Transverse colon (tissue), 4 donors: ENCODE results near the gene MDGA2. TPM values are rescaled to one million over a fixed set of nuclear protein-coding genes. Genes with fewer than 3 reads are reported as not detected.

Source experiments
- DNase-seq: peaks from one replicate; pipeline ENCODE4 v3.0.0-alpha.2; 2019
- H3K27ac ChIP-seq, 4 donors: fragments of 200-600 bp; sonication (generic); 2 replicates each; pipeline ENCODE4 v1.5.1; 2016 to 2018; ENCODE audit warnings: inconsistent platforms in 4 of 4
- H3K27me3 ChIP-seq: fragments of 200-600 bp; sonication (generic); 2 replicates; pipeline ENCODE4 v1.5.1; 2017; ENCODE audit warnings: inconsistent platforms
- H3K36me3 ChIP-seq, 4 donors: fragments of 200-600 bp; sonication (generic); 2 replicates each; pipeline ENCODE4 v1.5.1; 2017 to 2019; ENCODE audit warnings: inconsistent platforms in 4 of 4
- H3K4me1 ChIP-seq, 4 donors: fragments of 200-600 bp; sonication (generic); 2 replicates each; pipeline ENCODE4 v1.5.1; 2017 to 2020; ENCODE audit warnings: inconsistent platforms in 4 of 4
- H3K4me3 ChIP-seq, 4 donors: fragments of 200-600 bp; sonication (generic); 1 replicate in 1 of 4; 2 replicates in 3 of 4; pipeline versions ENCODE4 v1.5.1 to v1.6.1; 2017 to 2019; ENCODE audit warnings: inconsistent platforms in 4 of 4
- H3K9me3 ChIP-seq, 2 donors: fragments of 200-600 bp; sonication (generic); 2 replicates each; pipeline ENCODE4 v1.5.1; 2017 to 2019; ENCODE audit warnings: inconsistent platforms in 2 of 2
- CTCF ChIP-seq, 5 experiments: fragments of 200-600 bp in 3 of 5; fragments of 450-650 bp in 2 of 5; sonication (generic) in 3 of 5; IDR thresholded peaks; 1 replicate in 2 of 5; 2 replicates in 3 of 5; pipeline ENCODE4 v1.5.1; 2016 to 2017; ENCODE audit warnings: antibody characterized with exemption in 5 of 5, inconsistent platforms in 3 of 5, mild to moderate bottlenecking in 2 of 5, moderate library complexity in 1 of 5
- EP300 ChIP-seq: sonication (generic); formaldehyde crosslinking; IDR thresholded peaks from one replicate; pipeline ENCODE4 v1.6.1; 2017; ENCODE audit warnings: antibody characterized with exemption, low read depth
- POLR2A ChIP-seq: fragments of 450-650 bp; IDR thresholded peaks from one replicate; pipeline ENCODE4 v1.6.1; 2016; ENCODE audit warnings: antibody characterized with exemption, mild to moderate bottlenecking, moderate library complexity
- POLR2AphosphoS5 ChIP-seq, 3 donors: sonication (generic); formaldehyde crosslinking; IDR thresholded peaks; one replicate each; pipeline ENCODE4 v1.6.1; 2016; ENCODE audit warnings: antibody characterized with exemption in 3 of 3
- WGBS, 2 donors: methylation state at CpG; one replicate each; pipeline ENCODE4 v1.1.5; 2018; ENCODE audit warnings: low coverage in 1 of 2; 5-methylcytosine and 5-hydroxymethylcytosine counted together
- in situ Hi-C, 4 donors: fragments of 200-750 bp; cut with MboI; loops; one replicate each; pipeline versions ENCODE4 v1.15.0 to v1.15.1; 2017; ENCODE audit warnings: low sequenced_read_pairs in 3 of 4, low pct_ligation_motif_present in 1 of 4, low pct_unique_long_range_greater_than_20kb in 1 of 4
- intact Hi-C: fragments of 100-400 bp; cut with DNase I; formaldehyde crosslinking; loops from one replicate; pipeline ENCODE4 v1.15.1; 2023; ENCODE audit warnings: low total_unique reads
- total RNA-seq, 4 donors: library from RNA; depleted of rRNA; stranded (reverse); fragments of >200 nt; gene quantifications; one replicate each; pipeline ENCODE4 v1.1.0, GENCODE V29; 2016

Gene MDGA2
- total RNA-seq, 4 donors from 2014 or later = not detected

GRCh38 chr14:47390831-47391504, 284.4 kb downstream of the MDGA2 start:
- WGBS, 2 donors = 59 to 75% methylated on average over 5 of the region's 5 CpGs
- no peaks in the 10 kb centered on the region for H3K27me3 ChIP-seq
- intact Hi-C loops (no loop called here), in situ Hi-C loops (no loop called here)
- no peaks in the 10 kb centered on the region for H3K9me3 ChIP-seq
- TF ChIP-seq CTCF (IDR thresholded peaks at IDR 0.05) (no peak), POLR2AphosphoS5 (IDR thresholded peaks at IDR 0.05) (no peak), EP300 (no peak), POLR2A (no peak)
- no peak overlapping the region for H3K4me3 ChIP-seq
- H3K36me3 ChIP-seq = no peaks in the 10 kb centered on the region
- peaks cover 0 to 6% (median 4%) of the 10 kb centered on the region in 4 donors for H3K4me1 ChIP-seq
- no peak for DNase-seq
- H3K27ac ChIP-seq = no peak overlapping the region

- Histone ChIP-seq H3K27ac (no peak overlapping the region), H3K4me1 (peaks cover 0 to 6% (median 4%) of the 10 kb centered on the region in 4 donors), H3K27me3 (no peaks in the 10 kb centered on the region), H3K4me3 (no peak overlapping the region), H3K9me3 (no peaks in the 10 kb centered on the region), H3K36me3 (no peaks in the 10 kb centered on the region)
- TF ChIP-seq EP300 = no peak
- no peak for TF ChIP-seq POLR2AphosphoS5 (IDR thresholded peaks at IDR 0.05)
- no peak for TF ChIP-seq POLR2A
- no peak for TF ChIP-seq CTCF (IDR thresholded peaks at IDR 0.05)
- intact Hi-C loops = no loop called here
- 56% methylated on average over 1 of the region's 1 CpG; no CpG with 5 or more reads in 1 of the 2 donors for WGBS, 2 donors
- no peak for DNase-seq
- in situ Hi-C loops = no loop called here
Observed at GRCh38 chr14:47389535-47389934, 285.9 kb downstream of the MDGA2 start.

GRCh38 chr14:47366006-47366405, 309.4 kb downstream of the MDGA2 start:
- Histone ChIP-seq H3K4me1 (no peaks in the 10 kb centered on the region), H3K9me3 (no peaks in the 10 kb centered on the region), H3K27me3 (no peaks in the 10 kb centered on the region), H3K4me3 (no peak overlapping the region), H3K27ac (no peak overlapping the region), H3K36me3 (no peaks in the 10 kb centered on the region)
- DNase-seq = no peak
- intact Hi-C loops = no loop called here
- no peak for TF ChIP-seq EP300
- no peak for TF ChIP-seq POLR2A
- no peak for TF ChIP-seq POLR2AphosphoS5 (IDR thresholded peaks at IDR 0.05)
- TF ChIP-seq CTCF (IDR thresholded peaks at IDR 0.05) = no peak
- 73 to 85% methylated on average over 2 of the region's 2 CpGs for WGBS, 2 donors
- in situ Hi-C loops = no loop called here

- WGBS, 2 donors = 48 to 49% methylated on average over 4 to 6 of the region's 6 CpGs
- intact Hi-C loops = no loop called here
- H3K36me3 ChIP-seq = no peaks in the 10 kb centered on the region
- H3K4me3 ChIP-seq = no peak overlapping the region
- H3K27ac ChIP-seq = no peak overlapping the region
- DNase-seq = no peak
- H3K4me1 ChIP-seq = no peaks in the 10 kb centered on the region
- TF ChIP-seq POLR2A (no peak), POLR2AphosphoS5 (IDR thresholded peaks at IDR 0.05) (no peak), EP300 (no peak), CTCF (IDR thresholded peaks at IDR 0.05) (no peak)
- no peaks in the 10 kb centered on the region for H3K9me3 ChIP-seq
- H3K27me3 ChIP-seq = no peaks in the 10 kb centered on the region
- in situ Hi-C loops = no loop called here
Observed at GRCh38 chr14:47365233-47365632, 310.2 kb downstream of the MDGA2 start.
